ENCODE results near the gene GXYLT2.

Gene GXYLT2

DNA sequence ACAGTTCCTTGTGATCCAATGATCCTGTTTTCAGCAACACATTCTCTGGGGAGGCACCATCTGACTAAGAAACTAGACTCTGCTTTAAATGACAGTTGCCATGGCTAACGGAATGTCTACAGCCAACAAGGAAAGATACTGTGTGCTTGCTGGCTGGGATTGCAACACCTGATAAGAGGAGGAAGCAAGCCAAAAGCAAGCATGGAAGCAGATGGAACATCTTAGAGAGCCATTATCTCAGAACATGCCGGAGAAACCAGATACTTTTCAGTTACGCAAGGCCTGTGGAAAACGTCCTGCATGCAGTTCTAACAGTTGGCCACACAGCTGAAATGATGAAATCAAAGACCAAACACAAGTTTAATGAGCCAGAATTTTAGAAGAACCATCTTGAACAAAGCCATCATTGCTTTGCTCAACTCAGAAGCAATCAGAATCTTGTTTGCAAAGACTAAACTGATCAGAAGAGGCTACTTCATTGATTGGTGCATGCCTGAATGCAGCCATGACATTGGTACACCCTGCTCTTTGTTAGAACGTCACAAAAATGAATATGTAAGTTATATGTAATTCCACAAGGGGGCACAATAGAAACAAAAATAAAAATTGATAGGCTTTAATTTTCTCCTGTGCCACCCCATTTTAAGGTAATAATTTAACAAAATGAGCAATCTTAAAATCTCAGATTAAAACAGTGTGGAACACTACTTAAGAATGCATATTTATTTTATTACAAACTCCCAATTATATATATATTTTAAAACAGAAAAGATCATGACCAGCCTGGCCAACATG, 50.8 kb downstream of the GXYLT2 start:
- no peak overlapping the region for H3K4me3 ChIP-seq (ENCODE audit: control insufficient read depth in 1 of 7, extremely low read depth in 1 of 7, insufficient read depth in 4 of 7, low read depth in 2 of 7, low read length in 6 of 7)
- no peak overlapping the region for H3K27ac ChIP-seq (ENCODE audit: insufficient read depth in 1 of 2, low read depth in 1 of 2, low read length in 2 of 2, poor library complexity in 1 of 2, severe bottlenecking in 2 of 2)

GRCh38 chr3:72941245-72941644, 53.4 kb downstream of the GXYLT2 start:
- ChIA-PET POLR2A (no interaction called here), CTCF (interaction anchor here (0.9 to 3.8 kb wide), 6 partner anchors 30 to 145 kb away, joined by 3 to 37 read pairs (median 4); no protein-coding TSS in a partner anchor)
- peaks cover 0 to 4% (median 0%) of the 10 kb centered on the region in 4 experiments for H3K4me1 ChIP-seq (ENCODE audit: control extremely low read depth in 1 of 4, control insufficient read depth in 4 of 4, insufficient read depth in 4 of 4, low read length in 3 of 4)
- H3K9me3 ChIP-seq (ENCODE audit: control extremely low read depth in 1 of 5, control insufficient read depth in 4 of 5, insufficient read depth in 2 of 5, low read depth in 1 of 5, low read length in 4 of 5), result no peaks in the 10 kb centered on the region
- no peaks in the 10 kb centered on the region for H3K27me3 ChIP-seq (replicated peaks in 2 of 5; ENCODE audit: control insufficient read depth in 4 of 5, insufficient read depth in 5 of 5, low read length in 4 of 5)
- no peak overlapping the region for H3K27ac ChIP-seq (ENCODE audit: insufficient read depth in 1 of 2, low read depth in 1 of 2, low read length in 2 of 2, poor library complexity in 1 of 2, severe bottlenecking in 2 of 2)
- H3K4me3 ChIP-seq (ENCODE audit: control insufficient read depth in 1 of 7, extremely low read depth in 1 of 7, insufficient read depth in 4 of 7, low read depth in 2 of 7, low read length in 6 of 7), result no peak overlapping the region
- no peaks in the 10 kb centered on the region for H3K36me3 ChIP-seq (ENCODE audit: control insufficient read depth in 4 of 4, insufficient read depth in 4 of 4, low read length in 3 of 4)
- 100% methylated on average over 1 of the region's 1 CpG for WGBS (ENCODE audit: insufficient coverage)
- no peak for DNase-seq

More for the DNA sequence above, 50.8 kb downstream of the GXYLT2 start:
- CTCF ChIA-PET, result interaction anchor here (0.8 to 3.8 kb wide), 13 partner anchors 8 to 148 kb away, joined by 3 to 37 read pairs (median 3); no protein-coding TSS in a partner anchor
- WGBS (ENCODE audit: insufficient coverage), result 75% methylated on average over 2 of the region's 5 CpGs
- POLR2A ChIA-PET, result no interaction called here
- DNase-seq, result peak; percentile 51 to 80 (median 78)
- Histone ChIP-seq H3K36me3 (ENCODE audit: control insufficient read depth in 4 of 4, insufficient read depth in 4 of 4, low read length in 3 of 4) (no peaks in the 10 kb centered on the region), H3K4me1 (ENCODE audit: control extremely low read depth in 1 of 4, control insufficient read depth in 4 of 4, insufficient read depth in 4 of 4, low read length in 3 of 4) (peaks cover 0 to 4% (median 0%) of the 10 kb centered on the region in 4 experiments), H3K27me3 (replicated peaks in 2 of 5; ENCODE audit: control insufficient read depth in 4 of 5, insufficient read depth in 5 of 5, low read length in 4 of 5) (no peaks in the 10 kb centered on the region), H3K9me3 (ENCODE audit: control extremely low read depth in 1 of 5, control insufficient read depth in 4 of 5, insufficient read depth in 2 of 5, low read depth in 1 of 5, low read length in 4 of 5) (no peaks in the 10 kb centered on the region)

DNA sequence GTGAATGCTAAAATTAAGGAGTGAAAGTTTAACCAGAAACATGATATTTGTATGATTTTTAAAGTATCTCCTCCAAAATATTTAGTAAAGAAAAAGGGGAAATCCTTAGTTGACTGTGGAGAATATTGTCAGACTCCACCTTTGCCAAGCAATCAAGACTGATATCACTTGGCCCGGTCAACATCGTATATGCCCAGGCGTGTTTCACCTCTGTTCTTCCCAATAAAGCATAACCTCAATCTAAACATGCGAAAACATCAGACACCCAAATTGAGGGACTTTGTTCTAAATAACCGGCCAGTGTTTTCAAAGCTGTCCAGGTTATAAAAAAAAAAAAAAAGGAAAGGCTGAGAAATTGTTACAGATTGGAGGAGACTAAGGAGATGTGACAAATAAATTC, 54.6 kb downstream of the GXYLT2 start:
- H3K9me3 ChIP-seq (ENCODE audit: control extremely low read depth in 1 of 5, control insufficient read depth in 4 of 5, insufficient read depth in 2 of 5, low read depth in 1 of 5, low read length in 4 of 5), result no peaks in the 10 kb centered on the region
- H3K36me3 ChIP-seq (ENCODE audit: control insufficient read depth in 4 of 4, insufficient read depth in 4 of 4, low read length in 3 of 4), result no peaks in the 10 kb centered on the region
- H3K27me3 ChIP-seq (replicated peaks in 2 of 5; ENCODE audit: control insufficient read depth in 4 of 5, insufficient read depth in 5 of 5, low read length in 4 of 5), result no peaks in the 10 kb centered on the region
- DNase-seq, result no peak
- ChIA-PET POLR2A (no interaction called here), CTCF (interaction anchor here (1.3 kb wide), 1 partner anchor 114 kb away, joined by 3 read pairs; no protein-coding TSS in a partner anchor)
- no peak overlapping the region for H3K4me3 ChIP-seq (ENCODE audit: control insufficient read depth in 1 of 7, extremely low read depth in 1 of 7, insufficient read depth in 4 of 7, low read depth in 2 of 7, low read length in 6 of 7)
- peaks cover 0 to 4% (median 0%) of the 10 kb centered on the region in 4 experiments for H3K4me1 ChIP-seq (ENCODE audit: control extremely low read depth in 1 of 4, control insufficient read depth in 4 of 4, insufficient read depth in 4 of 4, low read length in 3 of 4)
- H3K27ac ChIP-seq (ENCODE audit: insufficient read depth in 1 of 2, low read depth in 1 of 2, low read length in 2 of 2, poor library complexity in 1 of 2, severe bottlenecking in 2 of 2), result no peak overlapping the region
- WGBS (ENCODE audit: insufficient coverage), result 100% methylated on average over 1 of the region's 5 CpGs

DNA sequence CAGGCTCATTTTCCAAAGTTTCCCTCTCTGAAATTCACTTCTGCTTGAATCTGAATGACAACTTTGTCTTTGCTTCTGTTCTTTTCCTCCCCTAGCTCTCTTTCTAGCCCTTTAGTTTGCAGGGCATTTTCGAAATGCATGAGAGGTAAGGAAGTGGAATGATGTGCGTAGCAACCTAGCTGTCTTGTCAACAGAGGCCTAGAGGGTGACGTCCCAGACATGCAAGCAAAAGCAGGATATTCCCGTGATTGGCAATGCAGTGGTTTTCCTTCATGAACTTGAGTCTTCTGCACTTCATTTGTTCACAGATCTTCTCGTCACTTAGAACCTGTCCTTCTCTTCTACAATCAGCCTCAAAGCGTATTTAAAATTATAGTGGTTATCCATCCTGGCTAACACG, 56.9 kb downstream of the GXYLT2 start:
- no peaks in the 10 kb centered on the region for H3K9me3 ChIP-seq (ENCODE audit: control extremely low read depth in 1 of 5, control insufficient read depth in 4 of 5, insufficient read depth in 2 of 5, low read depth in 1 of 5, low read length in 4 of 5)
- no peaks in the 10 kb centered on the region for H3K27me3 ChIP-seq (replicated peaks in 2 of 5; ENCODE audit: control insufficient read depth in 4 of 5, insufficient read depth in 5 of 5, low read length in 4 of 5)
- no peak overlapping the region for H3K4me3 ChIP-seq (ENCODE audit: control insufficient read depth in 1 of 7, extremely low read depth in 1 of 7, insufficient read depth in 4 of 7, low read depth in 2 of 7, low read length in 6 of 7)
- H3K27ac ChIP-seq (ENCODE audit: insufficient read depth in 1 of 2, low read depth in 1 of 2, low read length in 2 of 2, poor library complexity in 1 of 2, severe bottlenecking in 2 of 2), result no peak overlapping the region
- ChIA-PET CTCF (interaction anchor here (1.4 to 4.1 kb wide), 2 partner anchors 13 to 111 kb away, joined by 3 to 34 read pairs; no protein-coding TSS in a partner anchor), POLR2A (no interaction called here)
- H3K36me3 ChIP-seq (ENCODE audit: control insufficient read depth in 4 of 4, insufficient read depth in 4 of 4, low read length in 3 of 4), result no peaks in the 10 kb centered on the region
- no peak for DNase-seq
- H3K4me1 ChIP-seq (ENCODE audit: control extremely low read depth in 1 of 4, control insufficient read depth in 4 of 4, insufficient read depth in 4 of 4, low read length in 3 of 4), result no peaks in the 10 kb centered on the region
- 94% methylated on average over 2 of the region's 7 CpGs for WGBS (ENCODE audit: insufficient coverage)

- H3K4me3 ChIP-seq (ENCODE audit: control insufficient read depth in 1 of 7, extremely low read depth in 1 of 7, insufficient read depth in 4 of 7, low read depth in 2 of 7, low read length in 6 of 7), result no peak overlapping the region
- CTCF ChIA-PET, result interaction anchor here (0.9 to 4.1 kb wide), 2 partner anchors 10 to 108 kb away, joined by 3 to 34 read pairs; no protein-coding TSS in a partner anchor
- H3K9me3 ChIP-seq (ENCODE audit: control extremely low read depth in 1 of 5, control insufficient read depth in 4 of 5, insufficient read depth in 2 of 5, low read depth in 1 of 5, low read length in 4 of 5), result no peaks in the 10 kb centered on the region
- POLR2A ChIA-PET, result no interaction called here
- DNase-seq, result no peak
- no peaks in the 10 kb centered on the region for H3K27me3 ChIP-seq (replicated peaks in 2 of 5; ENCODE audit: control insufficient read depth in 4 of 5, insufficient read depth in 5 of 5, low read length in 4 of 5)
- WGBS (ENCODE audit: insufficient coverage), result 100% methylated on average over 3 of the region's 8 CpGs
- no peaks in the 10 kb centered on the region for H3K36me3 ChIP-seq (ENCODE audit: control insufficient read depth in 4 of 4, insufficient read depth in 4 of 4, low read length in 3 of 4)
- no peak overlapping the region for H3K27ac ChIP-seq (ENCODE audit: insufficient read depth in 1 of 2, low read depth in 1 of 2, low read length in 2 of 2, poor library complexity in 1 of 2, severe bottlenecking in 2 of 2)
- H3K4me1 ChIP-seq (ENCODE audit: control extremely low read depth in 1 of 4, control insufficient read depth in 4 of 4, insufficient read depth in 4 of 4, low read length in 3 of 4), result no peaks in the 10 kb centered on the region
Observed at GRCh38 chr3:72947715-72948490, 60.1 kb downstream of the GXYLT2 start.

DNA sequence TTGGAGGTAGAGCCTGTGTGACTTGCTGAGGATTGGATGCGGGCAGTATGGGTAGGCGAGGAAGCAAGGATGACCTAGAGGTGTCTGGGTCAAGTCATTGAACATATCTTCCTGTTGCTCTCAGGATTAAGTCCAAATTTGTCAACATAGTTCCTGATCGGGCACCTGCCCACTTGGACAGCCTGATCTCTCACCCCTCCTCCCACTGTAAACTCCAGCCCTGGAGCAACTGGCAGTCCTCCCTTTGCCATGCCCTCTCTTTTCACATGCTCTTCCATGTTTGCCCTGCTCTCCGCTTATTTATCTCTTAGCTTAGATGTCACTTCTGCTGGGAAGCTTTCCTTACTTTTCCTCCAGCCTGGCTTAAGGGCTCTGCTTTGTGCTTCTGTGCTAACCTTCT, 61.2 kb downstream of the GXYLT2 start:
- ChIA-PET CTCF (no interaction called here), POLR2A (no interaction called here)
- H3K4me3 ChIP-seq (ENCODE audit: control insufficient read depth in 1 of 7, extremely low read depth in 1 of 7, insufficient read depth in 4 of 7, low read depth in 2 of 7, low read length in 6 of 7), result no peak overlapping the region
- no peak overlapping the region for H3K27ac ChIP-seq (ENCODE audit: insufficient read depth in 1 of 2, low read depth in 1 of 2, low read length in 2 of 2, poor library complexity in 1 of 2, severe bottlenecking in 2 of 2)
- H3K9me3 ChIP-seq (ENCODE audit: control extremely low read depth in 1 of 5, control insufficient read depth in 4 of 5, insufficient read depth in 2 of 5, low read depth in 1 of 5, low read length in 4 of 5), result no peaks in the 10 kb centered on the region
- H3K4me1 ChIP-seq (ENCODE audit: control extremely low read depth in 1 of 4, control insufficient read depth in 4 of 4, insufficient read depth in 4 of 4, low read length in 3 of 4), result no peaks in the 10 kb centered on the region
- DNase-seq, result no peak
- 100% methylated on average over 3 of the region's 4 CpGs for WGBS (ENCODE audit: insufficient coverage)
- H3K27me3 ChIP-seq (replicated peaks in 2 of 5; ENCODE audit: control insufficient read depth in 4 of 5, insufficient read depth in 5 of 5, low read length in 4 of 5), result no peaks in the 10 kb centered on the region
- no peaks in the 10 kb centered on the region for H3K36me3 ChIP-seq (ENCODE audit: control insufficient read depth in 4 of 4, insufficient read depth in 4 of 4, low read length in 3 of 4)

DNA sequence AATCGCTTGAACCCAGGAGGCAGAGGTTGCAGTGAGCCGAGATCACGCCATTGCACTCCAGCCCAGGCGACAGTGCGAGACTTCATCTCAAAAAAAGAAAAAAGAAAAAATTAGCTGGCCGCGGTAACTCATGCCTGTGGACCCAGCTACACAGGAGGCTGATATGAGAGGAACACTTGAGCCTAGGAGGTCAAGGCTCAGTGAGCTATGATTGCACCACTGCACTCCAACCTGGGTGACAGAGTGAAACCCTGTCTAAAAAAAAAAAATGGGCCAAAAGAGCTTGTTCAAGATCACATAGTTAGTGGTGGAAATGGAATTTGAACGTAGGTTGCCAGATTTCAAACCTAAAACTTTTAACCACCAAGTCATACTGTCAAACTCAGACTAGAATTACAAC, 62.5 kb downstream of the GXYLT2 start:
- H3K4me3 ChIP-seq (ENCODE audit: control insufficient read depth in 1 of 7, extremely low read depth in 1 of 7, insufficient read depth in 4 of 7, low read depth in 2 of 7, low read length in 6 of 7), result no peak overlapping the region
- H3K36me3 ChIP-seq (ENCODE audit: control insufficient read depth in 4 of 4, insufficient read depth in 4 of 4, low read length in 3 of 4), result no peaks in the 10 kb centered on the region
- H3K9me3 ChIP-seq (ENCODE audit: control extremely low read depth in 1 of 5, control insufficient read depth in 4 of 5, insufficient read depth in 2 of 5, low read depth in 1 of 5, low read length in 4 of 5), result no peaks in the 10 kb centered on the region
- no peak for DNase-seq
- no peaks in the 10 kb centered on the region for H3K27me3 ChIP-seq (replicated peaks in 2 of 5; ENCODE audit: control insufficient read depth in 4 of 5, insufficient read depth in 5 of 5, low read length in 4 of 5)
- WGBS (ENCODE audit: insufficient coverage), result 98% methylated on average over 7 of the region's 8 CpGs
- ChIA-PET POLR2A (no interaction called here), CTCF (interaction anchor here (1.0 kb wide), 1 partner anchor 105 kb away, joined by 3 read pairs; no protein-coding TSS in a partner anchor)
- no peaks in the 10 kb centered on the region for H3K4me1 ChIP-seq (ENCODE audit: control extremely low read depth in 1 of 4, control insufficient read depth in 4 of 4, insufficient read depth in 4 of 4, low read length in 3 of 4)
- H3K27ac ChIP-seq (ENCODE audit: insufficient read depth in 1 of 2, low read depth in 1 of 2, low read length in 2 of 2, poor library complexity in 1 of 2, severe bottlenecking in 2 of 2), result no peak overlapping the region
